Mammary epithelial cell (primary cell): Measurements from ENCODE around the gene FILIP1L.

Experiments
- CTCF ChIP-seq, 2 donors: IDR thresholded peaks in 1 of 2; conservative IDR thresholded peaks in 1 of 2; 2 replicates each; pipeline ENCODE4 v1.5.1; 2011 to 2012; ENCODE audit warnings: inconsistent platforms in 2 of 2, low read length in 2 of 2, mild to moderate bottlenecking in 2 of 2, control low read depth in 1 of 2, low read depth in 1 of 2; ENCODE audit not compliant: insufficient read depth in 1 of 2; ENCODE audit errors: extremely low read depth in 1 of 2
- EZH2 ChIP-seq: IDR thresholded peaks from 2 replicates; pipeline ENCODE4 v1.6.1; 2012; ENCODE audit warnings: low read length, inconsistent platforms, borderline replicate concordance

GRCh38 chr3:99885085-99885484 is 229.2 kb downstream of the FILIP1L start:
- no peak for TF ChIP-seq EZH2
- no peak for TF ChIP-seq CTCF (conservative IDR thresholded peaks at IDR 0.05 in 1 of 2, IDR thresholded peaks at IDR 0.05 in 1 of 2; ENCODE audit: extremely low read depth in 1 of 2, insufficient read depth in 1 of 2, low read depth in 1 of 2, low read length in 2 of 2)
